HCT116 (cell line): Measurements from ENCODE around the gene SFXN3. TPM values are rescaled to one million over a fixed set of nuclear protein-coding genes. Genes with fewer than 3 reads are reported as not detected.

ENCODE experiments used
- ATAC-seq: fragments of 200-7000 bp; cut with Tn5 transposase; 2 replicates; pipeline ENCODE4 v1.9.1; 2020; ENCODE audit warnings: mild to moderate bottlenecking, moderate library complexity
- BruUV-seq: library from RNA; stranded (reverse); fragments of 400-500 nt; replicated peaks from 2 replicates; lab custom pipeline; 2021; lab: Mats Ljungman, UMichigan
- CTCF ChIA-PET: fragments of 300-600 bp; sonication (Branson Sonifier 250); formaldehyde crosslinking; loops from one replicate; lab custom pipeline; 2021; ENCODE audit warnings: antibody characterized with exemption; lab: Charles Lee
- POLR2A ChIA-PET: fragments of 300-600, 350-600 bp; sonication (Branson Sonifier 250); formaldehyde crosslinking; loops from one replicate; lab custom pipeline; 2021; ENCODE audit warnings: antibody characterized with exemption; lab: Charles Lee
- RAD21 ChIA-PET, 2 experiments: fragments of 300-600 bp; sonication (Branson Sonifier 250); formaldehyde crosslinking; loops; one replicate each; lab custom pipeline; 2023; ENCODE audit warnings: low total read pairs in 2 of 2; ENCODE audit not compliant: uncharacterized antibody in 2 of 2, unreplicated experiment in 2 of 2, low non-redundant PET in 1 of 2; lab: Charles Lee
- DNase-seq: peaks from one replicate; pipeline ENCODE4 v3.0.0-alpha.2; 2010; ENCODE audit warnings: low read depth, low spot score
- H2AFZ ChIP-seq: fragments of 200-600 bp; shearing (Covaris generic), sonication (generic); 2 replicates; pipeline ENCODE4 v1.6.1; 2017; ENCODE audit warnings: low read depth, mixed run types, mixed read lengths, antibody characterized with exemption, low read length; ENCODE audit not compliant: poor library complexity, severe bottlenecking
- H3K27ac ChIP-seq: 2 replicates; pipeline ENCODE4 v1.5.1; 2012; ENCODE audit warnings: low read depth, low read length
- H3K27me3 ChIP-seq: fragments of 200-600 bp; sonication (generic); 2 replicates; pipeline ENCODE4 v1.6.1; 2016; ENCODE audit warnings: mixed run types, low read length, mixed read lengths; ENCODE audit not compliant: insufficient read depth
- H3K36me3 ChIP-seq, 2 experiments: fragments of 200-500 bp in 1 of 2; fragments of 200-600 bp in 1 of 2; sonication (Bioruptor generic) in 1 of 2; sonication (generic) in 1 of 2; 2 replicates each; pipeline versions ENCODE4 v1.5.1 to v1.6.1; 2014 to 2016; ENCODE audit warnings: low read length in 2 of 2, inconsistent platforms in 1 of 2, mixed read lengths in 1 of 2, mixed run types in 1 of 2; ENCODE audit not compliant: insufficient read depth in 2 of 2, control insufficient read depth in 1 of 2
- H3K4me1 ChIP-seq, 2 experiments: fragments of 200-600 bp in 1 of 2; sonication (generic) in 1 of 2; 2 replicates each; pipeline versions ENCODE4 v1.5.1 to v1.6.1; 2012 to 2017; ENCODE audit warnings: low read length in 2 of 2, inconsistent platforms in 1 of 2, mild to moderate bottlenecking in 1 of 2, mixed read lengths in 1 of 2, mixed run types in 1 of 2, moderate library complexity in 1 of 2; ENCODE audit not compliant: insufficient read depth in 2 of 2, control insufficient read depth in 1 of 2
- H3K4me2 ChIP-seq: fragments of 200-600 bp; sonication (generic); 2 replicates; pipeline ENCODE4 v1.6.1; 2017; ENCODE audit warnings: mixed run types, low read length, mixed read lengths
- H3K4me3 ChIP-seq, 2 experiments: fragments of 200-600 bp in 1 of 2; sonication (generic) in 1 of 2; replicated peaks in 1 of 2; 2 replicates each; pipeline ENCODE4 v1.5.1; 2011 to 2016; ENCODE audit warnings: low read length in 2 of 2, control low read depth in 1 of 2, low read depth in 1 of 2, mild to moderate bottlenecking in 1 of 2, mixed read lengths in 1 of 2, mixed run types in 1 of 2
- H3K79me2 ChIP-seq: fragments of 200-600 bp; sonication (generic); 2 replicates; pipeline ENCODE4 v1.6.1; 2017; ENCODE audit warnings: mild to moderate bottlenecking, mixed run types, low read length, moderate library complexity, mixed read lengths; ENCODE audit not compliant: insufficient read depth
- H3K9ac ChIP-seq: fragments of 200-600 bp; sonication (generic); 2 replicates; pipeline ENCODE4 v1.6.1; 2016; ENCODE audit warnings: low read length, mixed read lengths
- H3K9me2 ChIP-seq: fragments of 200-600 bp; sonication (generic), shearing (Covaris generic); 2 replicates; pipeline ENCODE4 v1.6.1; 2017; ENCODE audit warnings: mixed run types, mild to moderate bottlenecking, moderate library complexity; ENCODE audit not compliant: insufficient read depth
- H3K9me3 ChIP-seq, 2 experiments: fragments of 200-500 bp in 1 of 2; fragments of 200-600 bp in 1 of 2; sonication (Bioruptor generic) in 1 of 2; sonication (generic) in 1 of 2; 2 replicates each; pipeline ENCODE4 v1.6.1; 2014 to 2017; ENCODE audit warnings: low read length in 2 of 2, mixed read lengths in 2 of 2, inconsistent platforms in 1 of 2, low read depth in 1 of 2, mild to moderate bottlenecking in 1 of 2, mixed run types in 1 of 2, moderate library complexity in 1 of 2; ENCODE audit not compliant: control insufficient read depth in 1 of 2, insufficient read depth in 1 of 2
- H4K20me1 ChIP-seq: fragments of 200-600 bp; sonication (generic), shearing (Covaris generic); 2 replicates; pipeline ENCODE4 v1.6.1; 2017; ENCODE audit warnings: mixed run types, mild to moderate bottlenecking, moderate library complexity; ENCODE audit not compliant: insufficient read depth
- ATF3 ChIP-seq: IDR thresholded peaks from 2 replicates; pipeline ENCODE4 v1.6.1; 2012
- CBX3 ChIP-seq: IDR thresholded peaks from 2 replicates; pipeline ENCODE4 v1.6.1; 2012; ENCODE audit warnings: low read depth
- CEBPB ChIP-seq: IDR thresholded peaks from 2 replicates; pipeline ENCODE4 v1.6.1; 2012; ENCODE audit warnings: low read depth
- EGR1 ChIP-seq: IDR thresholded peaks from 2 replicates; pipeline ENCODE4 v1.6.1; 2012; ENCODE audit warnings: low read depth
- EZH2 ChIP-seq: fragments of 200-600 bp; sonication (generic); IDR thresholded peaks from 2 replicates; pipeline ENCODE4 v1.6.1; 2017; ENCODE audit warnings: antibody characterized with exemption, mixed run types
- EZH2phosphoT487 ChIP-seq: fragments of 200-600 bp; IDR thresholded peaks from 2 replicates; pipeline ENCODE4 v1.6.1; 2018; ENCODE audit warnings: antibody characterized with exemption, borderline replicate concordance
- FOSL1 ChIP-seq: IDR thresholded peaks from 2 replicates; pipeline ENCODE4 v1.6.1; 2012; ENCODE audit warnings: low read depth
- JUND ChIP-seq: IDR thresholded peaks from 2 replicates; pipeline ENCODE4 v1.6.1; 2012
- POLR2A ChIP-seq: IDR thresholded peaks from 2 replicates; pipeline ENCODE4 v1.7.0; 2011; ENCODE audit warnings: borderline replicate concordance; ENCODE audit not compliant: insufficient read depth, insufficient read length; ENCODE audit errors: extremely low read depth
- RAD21 ChIP-seq: IDR thresholded peaks from 2 replicates; pipeline ENCODE4 v1.6.1; 2012; ENCODE audit warnings: low read depth, mild to moderate bottlenecking
- REST ChIP-seq: IDR thresholded peaks from 2 replicates; pipeline ENCODE4 v1.6.1; 2012; ENCODE audit warnings: low read depth
- SP1 ChIP-seq: IDR thresholded peaks from 2 replicates; pipeline ENCODE4 v1.6.1; 2012; ENCODE audit warnings: low read depth
- SRF ChIP-seq: IDR thresholded peaks from 2 replicates; pipeline ENCODE4 v1.6.1; 2012; ENCODE audit warnings: low read depth
- TCF7L2 ChIP-seq: IDR thresholded peaks from 2 replicates; pipeline ENCODE4 v1.7.0; 2011; ENCODE audit warnings: borderline replicate concordance, inconsistent platforms; ENCODE audit not compliant: insufficient read depth, insufficient read length; ENCODE audit errors: extremely low read depth
- YY1 ChIP-seq: IDR thresholded peaks from 2 replicates; pipeline ENCODE4 v1.6.1; 2011; ENCODE audit warnings: low read length, low read depth, moderate library complexity, mild to moderate bottlenecking; ENCODE audit not compliant: insufficient replicate concordance; ENCODE audit errors: extremely low read depth
- ZFX ChIP-seq: fragments of 450-650 bp; IDR thresholded peaks from 2 replicates; pipeline ENCODE4 v1.6.1; 2017
- ZNF274 ChIP-seq: fragments of 200-500 bp; sonication (Bioruptor generic); IDR thresholded peaks from 2 replicates; pipeline ENCODE4 v1.6.1; 2014; ENCODE audit warnings: mild to moderate bottlenecking, low read depth, low read length, inconsistent platforms
- intact Hi-C: fragments of 100-400 bp; cut with micrococcal nuclease; formaldehyde crosslinking; loops from 2 replicates; pipeline ENCODE4 v1.10.0; 2022
- total RNA-seq: library from RNA; stranded (reverse); gene quantifications from one replicate; pipeline ENCODE4 v1.2.1, GENCODE V29; 2021; ENCODE audit not compliant: unreplicated experiment

SFXN3 gene
- total RNA-seq, 1 experiment from 2014 or later, result 52.5 TPM

- TF ChIP-seq TCF7L2 (no peak), JUND (no peak), EZH2phosphoT487 (no peak), YY1 (no peak), RAD21 (no peak)
- TF ChIP-seq, all 23 proteins: peak for 0
Measured at GRCh38 chr10:101035916-101036702, 5.1 kb downstream of the SFXN3 start (continued).

- H3K4me3 ChIP-seq, result no peak overlapping the region
- H3K4me1 ChIP-seq, result peaks cover 20 to 31% of the 10 kb centered on the region in 2 experiments
- DNase-seq (no peak), ATAC-seq (no peak)
- no peak overlapping the region for H3K9ac ChIP-seq
- H4K20me1 ChIP-seq, result no peaks in the 10 kb centered on the region
- H3K9me2 ChIP-seq, result no peaks in the 10 kb centered on the region
- H3K79me2 ChIP-seq, result peaks cover 12% of the 10 kb centered on the region
- intact Hi-C loops, result no loop called here
- H3K4me2 ChIP-seq, result no peak overlapping the region
- H3K27ac ChIP-seq, result no peak overlapping the region
- TF ChIP-seq POLR2A (no peak), REST (no peak), TCF7L2 (no peak), EZH2 (no peak), YY1 (no peak), SRF (no peak), ATF3 (no peak), CEBPB (no peak), ZNF274 (no peak), EGR1 (no peak), ZFX (no peak), CBX3 (no peak), FOSL1 (no peak), JUND (no peak), RAD21 (no peak), SP1 (no peak)
- no TSS peak for BruUV-seq
- no peak overlapping the region for H2AFZ ChIP-seq
- no peaks in the 10 kb centered on the region for H3K9me3 ChIP-seq
- peaks cover 22 to 43% of the 10 kb centered on the region in 2 experiments for H3K36me3 ChIP-seq
- ChIA-PET RAD21 (no interaction called here), POLR2A (no interaction called here), CTCF (no interaction called here)
- no peaks in the 10 kb centered on the region for H3K27me3 ChIP-seq
Measured at GRCh38 chr10:101036726-101037125, 5.7 kb downstream of the SFXN3 start.
